NK-92 treated with Interleukin-12 subunit alpha and Interleukin-12 subunit beta, amount 100 ng/mL, for 24 hours (cell line): ENCODE measurements around the gene EXOC2.
A peak's percentile ranks its signal among the peaks of the same experiment; 100 is the strongest.

Experiments used
- DNase-seq: peaks from one replicate; lab custom pipeline; 2025; lab: John Stamatoyannopoulos, UW

The EXOC2 gene

GRCh38 chr6:493840-494239 lies 199.1 kb downstream of the EXOC2 start:
- no peak for DNase-seq

- DNase-seq = no peak
These were observed 200.0 kb downstream of the EXOC2 start for GRCh38 chr6:492816-493414.

GRCh38 chr6:492178-492577 lies 200.8 kb downstream of the EXOC2 start:
- DNase-seq = no peak

GRCh38 chr6:491233-491632 lies 201.7 kb downstream of the EXOC2 start:
- no peak for DNase-seq

GRCh38 chr6:490251-491037 lies 202.5 kb downstream of the EXOC2 start:
- DNase-seq = no peak

- no peak for DNase-seq
These were observed 203.2 kb downstream of the EXOC2 start for GRCh38 chr6:489762-490161.

- DNase-seq = no peak
These were observed 203.9 kb downstream of the EXOC2 start for GRCh38 chr6:489001-489400.

GRCh38 chr6:487956-488355 lies 205.0 kb downstream of the EXOC2 start:
- DNase-seq = no peak

GRCh38 chr6:485655-486170 lies 207.2 kb downstream of the EXOC2 start:
- no peak for DNase-seq

GRCh38 chr6:484746-485145 lies 208.2 kb downstream of the EXOC2 start:
- DNase-seq = no peak

- DNase-seq = no peak
These were observed 208.7 kb downstream of the EXOC2 start for GRCh38 chr6:484086-484745.

GRCh38 chr6:475314-475713 lies 217.6 kb downstream of the EXOC2 start:
- no peak for DNase-seq

- DNase-seq = peak; percentile 74
These were observed 218.3 kb downstream of the EXOC2 start for GRCh38 chr6:474453-475185.

GRCh38 chr6:473768-474452 lies 219.0 kb downstream of the EXOC2 start:
- no peak for DNase-seq

GRCh38 chr6:473356-473755 lies 219.6 kb downstream of the EXOC2 start:
- no peak for DNase-seq

GRCh38 chr6:470901-471448 lies 222.0 kb downstream of the EXOC2 start:
- no peak for DNase-seq

- DNase-seq = no peak
These were observed 222.7 kb downstream of the EXOC2 start for GRCh38 chr6:470051-470900.

- DNase-seq = no peak
These were observed 225.3 kb downstream of the EXOC2 start for GRCh38 chr6:467671-468082.

- DNase-seq = no peak
These were observed 225.8 kb downstream of the EXOC2 start for GRCh38 chr6:467111-467510.

- DNase-seq = no peak
These were observed 226.4 kb downstream of the EXOC2 start for GRCh38 chr6:466564-466963.
